GM10266 (cell line): ENCODE results near the gene RRP1.

Experiments used
- DNase-seq: peaks from one replicate; pipeline ENCODE4 v3.0.0; 2012; ENCODE audit errors: extremely low spot score
- TF ChIP-seq, protein P1 (sequence below): IDR thresholded peaks from 2 replicates; pipeline ENCODE4 v1.5.1; 2012; ENCODE audit warnings: mild to moderate bottlenecking, low read depth; ENCODE audit not compliant: control insufficient read depth, insufficient read depth; ENCODE audit errors: missing control alignments

Gene RRP1

DNA sequence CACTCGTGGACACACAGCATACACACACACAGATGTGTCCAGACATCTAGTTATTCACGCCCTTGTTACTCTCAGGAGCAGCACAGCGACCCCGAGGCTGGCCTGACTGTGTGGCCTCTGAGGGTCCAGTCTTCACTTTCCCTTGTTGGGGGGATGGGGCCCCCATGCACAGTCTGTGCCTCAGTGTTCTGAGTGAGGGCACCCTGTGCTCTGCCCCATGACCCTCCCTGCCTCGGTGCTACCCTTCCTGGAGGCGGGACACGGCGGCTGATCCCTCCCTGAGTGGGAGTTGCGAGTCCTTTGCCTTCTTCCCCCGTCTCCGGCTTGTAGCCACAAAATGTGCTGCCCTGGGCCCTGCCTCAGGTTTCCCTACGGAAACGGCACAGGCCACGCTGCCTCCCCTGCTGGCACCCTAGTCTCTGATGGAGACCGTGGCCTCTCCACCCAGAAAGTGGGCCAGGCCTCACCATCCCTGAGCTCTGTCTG is 21.8 kb upstream of the RRP1 start:
- no peak for DNase-seq
- TF ChIP-seq, protein P1, sequence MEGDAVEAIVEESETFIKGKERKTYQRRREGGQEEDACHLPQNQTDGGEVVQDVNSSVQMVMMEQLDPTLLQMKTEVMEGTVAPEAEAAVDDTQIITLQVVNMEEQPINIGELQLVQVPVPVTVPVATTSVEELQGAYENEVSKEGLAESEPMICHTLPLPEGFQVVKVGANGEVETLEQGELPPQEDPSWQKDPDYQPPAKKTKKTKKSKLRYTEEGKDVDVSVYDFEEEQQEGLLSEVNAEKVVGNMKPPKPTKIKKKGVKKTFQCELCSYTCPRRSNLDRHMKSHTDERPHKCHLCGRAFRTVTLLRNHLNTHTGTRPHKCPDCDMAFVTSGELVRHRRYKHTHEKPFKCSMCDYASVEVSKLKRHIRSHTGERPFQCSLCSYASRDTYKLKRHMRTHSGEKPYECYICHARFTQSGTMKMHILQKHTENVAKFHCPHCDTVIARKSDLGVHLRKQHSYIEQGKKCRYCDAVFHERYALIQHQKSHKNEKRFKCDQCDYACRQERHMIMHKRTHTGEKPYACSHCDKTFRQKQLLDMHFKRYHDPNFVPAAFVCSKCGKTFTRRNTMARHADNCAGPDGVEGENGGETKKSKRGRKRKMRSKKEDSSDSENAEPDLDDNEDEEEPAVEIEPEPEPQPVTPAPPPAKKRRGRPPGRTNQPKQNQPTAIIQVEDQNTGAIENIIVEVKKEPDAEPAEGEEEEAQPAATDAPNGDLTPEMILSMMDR: no peak

DNA sequence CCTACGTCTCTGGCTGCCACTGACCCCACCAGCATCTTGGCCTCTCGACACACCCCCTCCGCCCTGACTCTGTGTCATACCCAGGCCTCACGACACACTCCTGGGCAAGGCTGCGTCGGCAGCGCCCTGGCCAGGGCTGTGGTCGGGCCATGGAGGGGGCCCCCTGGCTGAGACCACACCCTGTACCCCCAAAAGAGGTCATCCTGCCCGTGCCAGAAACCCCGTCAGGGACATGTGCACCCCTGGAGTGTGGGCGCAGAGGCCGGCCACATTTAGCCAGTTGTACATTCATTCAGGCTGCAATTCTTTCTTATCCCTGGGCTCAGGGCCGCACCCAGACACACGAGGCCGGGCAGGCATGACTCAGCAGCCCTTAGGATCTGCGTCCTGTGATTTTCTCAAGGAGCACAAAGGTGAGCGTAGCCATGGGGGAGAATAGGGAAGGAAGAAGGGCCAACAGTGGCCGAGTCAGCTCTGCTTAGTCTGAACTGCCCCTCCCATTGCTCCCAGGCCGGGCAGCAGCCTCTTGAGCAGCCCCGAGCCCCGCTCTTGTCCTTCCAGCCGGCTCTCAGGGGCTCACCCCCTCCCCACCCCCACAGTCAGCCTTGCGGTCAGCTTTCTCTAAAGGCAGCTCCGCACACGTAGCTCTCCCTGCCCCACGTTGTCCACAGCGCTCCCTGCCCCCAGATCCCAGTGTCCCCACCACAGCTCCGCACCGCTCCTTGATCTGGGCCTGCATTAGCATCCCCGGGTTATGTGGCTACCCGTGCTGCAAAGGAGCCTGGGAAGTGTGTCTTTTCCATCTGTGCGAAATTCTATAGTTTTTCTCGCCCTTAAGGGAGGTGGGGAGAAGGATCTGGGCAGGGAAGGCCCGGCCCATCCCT is 21.2 kb upstream of the RRP1 start:
- DNase-seq: no peak
- TF ChIP-seq, protein P1: no peak

DNA sequence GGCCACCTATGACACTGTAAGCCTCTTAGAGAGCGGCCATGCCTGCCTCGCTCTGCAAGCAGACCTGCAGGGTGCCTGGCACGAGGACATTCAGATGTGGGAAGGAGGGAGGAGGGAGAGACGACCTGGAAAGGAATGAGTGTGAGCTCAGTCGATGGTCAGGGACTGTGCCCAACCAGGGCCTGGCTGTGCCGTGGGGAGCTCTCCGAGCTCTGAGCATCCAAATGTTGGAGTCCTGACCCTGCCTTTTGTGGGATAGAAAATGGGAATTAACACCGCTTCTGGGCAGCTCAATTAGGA is 20.6 kb upstream of the RRP1 start:
- TF ChIP-seq, protein P1: no peak

DNA sequence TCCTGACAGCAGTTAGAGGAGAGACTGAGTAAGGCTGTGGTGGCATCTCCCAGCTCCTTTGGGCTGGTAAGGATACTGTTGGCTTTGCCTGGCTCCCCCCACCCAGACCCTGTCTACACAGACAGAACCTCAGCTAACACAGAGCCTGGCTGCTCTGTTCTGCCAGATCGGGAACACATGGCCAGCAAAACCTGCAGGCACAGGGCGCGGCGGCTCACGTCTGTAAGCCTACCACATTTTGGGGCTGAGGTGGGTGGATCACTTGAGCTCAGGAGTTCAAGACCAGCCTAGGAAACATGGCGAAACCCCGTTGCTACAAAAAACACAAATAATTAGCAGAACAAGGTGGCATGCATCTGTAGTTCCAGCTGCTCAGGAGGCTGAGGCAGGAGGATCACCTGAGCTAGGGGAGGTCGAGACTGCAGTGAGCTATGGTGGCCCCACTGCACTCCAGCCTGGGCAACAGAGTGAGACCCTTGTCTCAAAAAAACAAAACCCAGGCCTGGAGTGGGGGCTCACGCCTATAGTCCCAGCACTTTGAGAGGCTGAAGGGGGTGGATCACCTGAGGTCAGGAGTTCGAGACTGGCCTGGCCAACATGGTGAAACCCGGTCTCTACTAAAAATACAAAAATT is 19.9 kb upstream of the RRP1 start:
- DNase-seq: no peak
- TF ChIP-seq, protein P1: no peak

More for the DNA sequence above, 20.6 kb upstream of the RRP1 start:
- DNase-seq: no peak

DNA sequence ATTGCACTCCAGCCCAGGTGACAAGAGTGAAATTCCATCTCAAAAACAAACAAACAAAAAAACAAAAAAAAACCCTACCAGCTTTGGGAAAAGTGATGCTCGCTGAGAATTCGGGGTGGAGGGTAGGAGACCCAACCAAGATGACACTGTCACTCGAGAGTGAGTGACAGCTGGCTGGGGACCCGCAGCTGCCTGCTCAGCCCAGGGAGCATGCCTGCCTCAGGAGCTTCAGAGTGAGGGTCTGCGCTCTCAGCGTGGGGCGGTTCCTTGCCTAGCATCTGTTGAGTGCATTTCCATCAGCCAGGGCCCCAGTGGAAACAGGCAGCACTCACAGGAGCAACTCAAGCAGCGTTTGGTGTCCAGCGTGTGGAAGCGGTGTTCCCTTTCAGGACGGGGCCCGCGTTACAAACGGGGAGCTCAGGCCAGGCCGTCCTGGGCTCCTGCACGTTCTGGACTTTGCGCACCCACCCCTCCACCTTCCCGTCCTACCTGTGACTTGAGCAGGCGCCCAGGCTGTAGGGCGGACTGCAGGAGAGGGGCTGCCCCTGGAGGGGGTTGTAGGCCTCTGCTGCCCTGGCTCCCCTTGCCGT is 19.2 kb upstream of the RRP1 start:
- no peak for DNase-seq
- TF ChIP-seq, protein P1: no peak

DNA sequence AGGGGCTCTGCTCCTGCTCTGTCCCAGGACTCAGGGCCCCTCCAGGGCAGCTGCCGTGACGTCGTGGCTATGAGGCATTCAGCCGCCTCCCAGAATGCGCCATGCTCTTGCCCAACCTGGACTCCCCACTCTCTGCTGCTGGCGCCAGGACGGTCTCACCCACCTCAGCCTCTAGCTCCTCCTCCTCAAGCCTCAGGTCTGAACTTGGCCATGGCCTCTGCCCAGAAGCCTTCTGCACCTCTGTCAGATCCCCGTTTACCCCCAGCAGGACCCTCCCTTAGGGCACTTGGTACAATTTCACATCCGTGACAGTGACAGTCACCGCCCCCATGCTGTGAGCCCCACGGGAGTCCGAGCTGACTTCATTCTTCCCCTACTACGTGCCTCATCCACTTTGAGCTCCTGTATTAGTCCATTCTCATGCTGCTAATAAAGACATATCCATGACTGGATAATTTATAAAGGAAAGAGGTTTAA is 18.1 kb upstream of the RRP1 start:
- DNase-seq: no peak

More for the DNA sequence above, 18.1 kb upstream of the RRP1 start:
- TF ChIP-seq, protein P1: no peak
